GM23338 (cell line): ENCODE results near the gene ATF7IP2. TPM values are rescaled to one million over a fixed set of nuclear protein-coding genes. Genes with fewer than 3 reads are reported as not detected.

ENCODE experiments used
- ATAC-seq: fragments of 200-7000 bp; cut with Tn5 transposase; 3 replicates; pipeline ENCODE4 v1.9.1; 2020
- DNase-seq: peaks from one replicate; pipeline ENCODE4 v3.0.0-alpha.2; 2015; ENCODE audit warnings: low spot score
- H2AFZ ChIP-seq: fragments of 200-600 bp; sonication (generic); 2 replicates; pipeline ENCODE4 v1.8.0; 2016; ENCODE audit warnings: antibody characterized with exemption, mild to moderate bottlenecking, moderate library complexity
- H3F3A ChIP-seq: fragments of 200-600 bp; sonication (generic); replicated peaks from 2 replicates; pipeline ENCODE4 v1.8.0; 2017; ENCODE audit warnings: antibody characterized with exemption, mixed run types, low read depth
- H3K27ac ChIP-seq: fragments of 200-600 bp; sonication (generic); 2 replicates; pipeline ENCODE4 v1.6.1; 2016; ENCODE audit warnings: low read depth
- H3K27me3 ChIP-seq: fragments of 200-600 bp; sonication (generic); 2 replicates; pipeline ENCODE4 v1.8.0; 2016; ENCODE audit warnings: mild to moderate bottlenecking, mixed run types, moderate library complexity; ENCODE audit not compliant: insufficient read depth
- H3K36me3 ChIP-seq: fragments of 200-600 bp; sonication (generic); 2 replicates; pipeline ENCODE4 v1.8.0; 2016; ENCODE audit warnings: mild to moderate bottlenecking; ENCODE audit not compliant: insufficient read depth
- H3K4me1 ChIP-seq: fragments of 200-600 bp; sonication (generic); 2 replicates; pipeline ENCODE4 v1.8.0; 2016; ENCODE audit warnings: mild to moderate bottlenecking, moderate library complexity; ENCODE audit not compliant: insufficient read depth
- H3K4me2 ChIP-seq: fragments of 200-600 bp; sonication (generic); 2 replicates; pipeline ENCODE4 v1.7.1; 2017; ENCODE audit warnings: mixed run types
- H3K4me3 ChIP-seq: fragments of 200-600 bp; sonication (generic); 2 replicates; pipeline ENCODE4 v1.6.1; 2016; ENCODE audit warnings: mixed run types
- H3K79me2 ChIP-seq: fragments of 200-600 bp; sonication (generic); replicated peaks from 2 replicates; pipeline ENCODE4 v1.8.0; 2017; ENCODE audit warnings: mild to moderate bottlenecking; ENCODE audit not compliant: insufficient read depth
- H3K9me2 ChIP-seq: fragments of 200-600 bp; sonication (generic); 2 replicates; pipeline ENCODE4 v1.8.0; 2017; ENCODE audit not compliant: insufficient read depth
- H4K20me1 ChIP-seq: fragments of 200-600 bp; sonication (generic); replicated peaks from 2 replicates; pipeline ENCODE4 v1.8.0; 2017; ENCODE audit warnings: mild to moderate bottlenecking; ENCODE audit not compliant: insufficient read depth
- H3K27ac Mint-ChIP-seq: 2 replicates; pipeline ENCODE4 v1.8.0; 2020; ENCODE audit warnings: inconsistent platforms, mild to moderate bottlenecking, moderate library complexity, mixed read lengths
- H3K27me3 Mint-ChIP-seq: 3 replicates; pipeline ENCODE4 v1.8.0; 2022; ENCODE audit warnings: low read depth, mild to moderate bottlenecking, moderate library complexity, mixed read lengths, inconsistent platforms; ENCODE audit not compliant: insufficient read depth, poor library complexity
- H3K36me3 Mint-ChIP-seq: 3 replicates; pipeline ENCODE4 v1.8.0; 2021; ENCODE audit warnings: low read depth, mild to moderate bottlenecking, inconsistent platforms, moderate library complexity, mixed read lengths
- H3K4me1 Mint-ChIP-seq: 3 replicates; pipeline ENCODE4 v1.8.0; 2020; ENCODE audit warnings: mild to moderate bottlenecking, inconsistent platforms, mixed read lengths
- H3K4me3 Mint-ChIP-seq: 3 replicates; pipeline ENCODE4 v1.8.0; 2021; ENCODE audit warnings: moderate library complexity, mild to moderate bottlenecking, inconsistent platforms, mixed read lengths
- H3K9me3 Mint-ChIP-seq: 3 replicates; pipeline ENCODE4 v1.8.0; 2020; ENCODE audit warnings: moderate library complexity, mild to moderate bottlenecking, inconsistent platforms, mixed read lengths
- CREB1 ChIP-seq: fragments of 250-450 bp; sonication (Bioruptor Pico); IDR thresholded peaks from 2 replicates; pipeline ENCODE4 v1.5.0; 2020; ENCODE audit warnings: low read depth, mild to moderate bottlenecking, moderate library complexity
- EZH2 ChIP-seq: fragments of 200-600 bp; sonication (generic); IDR thresholded peaks from one replicate; pipeline ENCODE4 v1.8.0; 2017; ENCODE audit warnings: antibody characterized with exemption, mild to moderate bottlenecking, low read depth; ENCODE audit not compliant: unreplicated experiment
- EZH2phosphoT487 ChIP-seq: fragments of 200-600 bp; sonication (generic); IDR thresholded peaks from one replicate; pipeline ENCODE4 v1.8.1; 2018; ENCODE audit warnings: antibody characterized with exemption; ENCODE audit not compliant: unreplicated experiment
- JUNB ChIP-seq: IDR thresholded peaks from one replicate; pipeline ENCODE4 v1.6.1; 2016; ENCODE audit warnings: antibody characterized with exemption; ENCODE audit not compliant: unreplicated experiment
- POLR2AphosphoS5 ChIP-seq: IDR thresholded peaks from 2 replicates; pipeline ENCODE4 v1.6.1; 2016; ENCODE audit warnings: antibody characterized with exemption, low read depth
- ZNF114 ChIP-seq: fragments of 250-450 bp; sonication (Bioruptor Pico); IDR thresholded peaks from 2 replicates; pipeline ENCODE4 v1.5.0; 2020; ENCODE audit warnings: mild to moderate bottlenecking, moderate library complexity
- ZNF331 ChIP-seq: fragments of 250-450 bp; sonication (Bioruptor Pico); IDR thresholded peaks from 2 replicates; pipeline ENCODE4 v1.5.0; 2020; ENCODE audit warnings: low read depth, mild to moderate bottlenecking, moderate library complexity
- polyA plus RNA-seq: library from polyadenylated mRNA; unstranded; fragments of >200 nt; fragmentation: Nextera tagmentation; extraction: Ambion mirVana; gene quantifications from 2 replicates; pipeline ENCODE4 v1.2.1, GENCODE V29; 2016
- total RNA-seq: library from RNA; depleted of rRNA; stranded (reverse); fragments of >200 nt; shearing (Covaris generic); gene quantifications from 2 replicates; pipeline ENCODE4 v1.2.3, GENCODE V29; 2014
- TF ChIP-seq, protein P1 (sequence below): IDR thresholded peaks from one replicate; pipeline ENCODE4 v1.6.1; 2018; ENCODE audit warnings: antibody characterized with exemption; ENCODE audit not compliant: unreplicated experiment
- TF ChIP-seq, protein P2 (sequence below), 2 experiments: fragments of 200-600 bp in 1 of 2; sonication (generic) in 1 of 2; conservative IDR thresholded peaks; 2 replicates each; pipeline versions ENCODE4 v1.5.1 to v1.6.1; 2016 to 2017; ENCODE audit warnings: antibody characterized with exemption in 2 of 2, low read depth in 2 of 2, mild to moderate bottlenecking in 2 of 2, moderate library complexity in 1 of 2
- TF ChIP-seq, protein P3 (sequence below): fragments of 250-450 bp; sonication (Bioruptor Pico); IDR thresholded peaks from 2 replicates; pipeline ENCODE4 v1.5.0; 2020; ENCODE audit warnings: mild to moderate bottlenecking, moderate library complexity

ATF7IP2 gene
- total and polyA plus RNA-seq, 2 experiments from 2014 or later: 27.9 to 55.7 TPM

DNA sequence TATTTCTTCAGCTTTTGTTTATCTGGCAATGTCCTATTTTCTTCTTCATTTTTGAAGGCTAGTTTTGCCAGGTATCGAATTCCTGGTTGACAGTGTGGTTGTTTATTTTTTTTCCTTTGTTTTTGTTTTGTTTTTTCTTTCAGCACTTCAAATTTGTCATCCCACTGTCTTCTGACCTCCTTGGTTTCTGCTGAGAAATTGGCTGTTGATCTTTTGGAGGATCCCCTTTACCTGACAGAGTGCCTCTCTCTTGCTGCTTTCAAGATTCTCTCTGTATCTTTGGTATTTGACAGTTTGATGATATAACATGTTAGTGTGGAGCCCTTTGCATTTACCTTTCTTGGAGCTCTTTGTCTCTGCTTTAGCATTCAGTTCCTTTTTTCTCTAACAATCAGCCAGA is 9.6 kb upstream of the ATF7IP2 start:
- H3F3A ChIP-seq: no peaks in the 10 kb centered on the region
- no peak overlapping the region for H3K27ac Mint-ChIP-seq
- no peaks in the 10 kb centered on the region for H3K4me1 Mint-ChIP-seq
- H3K79me2 ChIP-seq: no peaks in the 10 kb centered on the region
- H2AFZ ChIP-seq: peak overlapping the region; percentile 95; the same call in 1 of the 2 replicates
- no peak overlapping the region for H3K4me3 Mint-ChIP-seq
- H3K4me3 ChIP-seq: no peak overlapping the region
- H3K36me3 ChIP-seq: no peaks in the 10 kb centered on the region
- H3K4me1 ChIP-seq: no peaks in the 10 kb centered on the region
- H3K27me3 Mint-ChIP-seq: peaks cover 7% of the 10 kb centered on the region
- H3K27ac ChIP-seq: no peak overlapping the region
- no peaks in the 10 kb centered on the region for H3K36me3 Mint-ChIP-seq
- H3K9me2 ChIP-seq: no peaks in the 10 kb centered on the region
- H3K4me2 ChIP-seq: no peak overlapping the region
- no peak for DNase-seq
- no peaks in the 10 kb centered on the region for H4K20me1 ChIP-seq
- no peak for TF ChIP-seq JUNB
- TF ChIP-seq, protein P1, sequence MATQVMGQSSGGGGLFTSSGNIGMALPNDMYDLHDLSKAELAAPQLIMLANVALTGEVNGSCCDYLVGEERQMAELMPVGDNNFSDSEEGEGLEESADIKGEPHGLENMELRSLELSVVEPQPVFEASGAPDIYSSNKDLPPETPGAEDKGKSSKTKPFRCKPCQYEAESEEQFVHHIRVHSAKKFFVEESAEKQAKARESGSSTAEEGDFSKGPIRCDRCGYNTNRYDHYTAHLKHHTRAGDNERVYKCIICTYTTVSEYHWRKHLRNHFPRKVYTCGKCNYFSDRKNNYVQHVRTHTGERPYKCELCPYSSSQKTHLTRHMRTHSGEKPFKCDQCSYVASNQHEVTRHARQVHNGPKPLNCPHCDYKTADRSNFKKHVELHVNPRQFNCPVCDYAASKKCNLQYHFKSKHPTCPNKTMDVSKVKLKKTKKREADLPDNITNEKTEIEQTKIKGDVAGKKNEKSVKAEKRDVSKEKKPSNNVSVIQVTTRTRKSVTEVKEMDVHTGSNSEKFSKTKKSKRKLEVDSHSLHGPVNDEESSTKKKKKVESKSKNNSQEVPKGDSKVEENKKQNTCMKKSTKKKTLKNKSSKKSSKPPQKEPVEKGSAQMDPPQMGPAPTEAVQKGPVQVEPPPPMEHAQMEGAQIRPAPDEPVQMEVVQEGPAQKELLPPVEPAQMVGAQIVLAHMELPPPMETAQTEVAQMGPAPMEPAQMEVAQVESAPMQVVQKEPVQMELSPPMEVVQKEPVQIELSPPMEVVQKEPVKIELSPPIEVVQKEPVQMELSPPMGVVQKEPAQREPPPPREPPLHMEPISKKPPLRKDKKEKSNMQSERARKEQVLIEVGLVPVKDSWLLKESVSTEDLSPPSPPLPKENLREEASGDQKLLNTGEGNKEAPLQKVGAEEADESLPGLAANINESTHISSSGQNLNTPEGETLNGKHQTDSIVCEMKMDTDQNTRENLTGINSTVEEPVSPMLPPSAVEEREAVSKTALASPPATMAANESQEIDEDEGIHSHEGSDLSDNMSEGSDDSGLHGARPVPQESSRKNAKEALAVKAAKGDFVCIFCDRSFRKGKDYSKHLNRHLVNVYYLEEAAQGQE: no peak
- no peak for TF ChIP-seq POLR2AphosphoS5
- TF ChIP-seq, protein P2, sequence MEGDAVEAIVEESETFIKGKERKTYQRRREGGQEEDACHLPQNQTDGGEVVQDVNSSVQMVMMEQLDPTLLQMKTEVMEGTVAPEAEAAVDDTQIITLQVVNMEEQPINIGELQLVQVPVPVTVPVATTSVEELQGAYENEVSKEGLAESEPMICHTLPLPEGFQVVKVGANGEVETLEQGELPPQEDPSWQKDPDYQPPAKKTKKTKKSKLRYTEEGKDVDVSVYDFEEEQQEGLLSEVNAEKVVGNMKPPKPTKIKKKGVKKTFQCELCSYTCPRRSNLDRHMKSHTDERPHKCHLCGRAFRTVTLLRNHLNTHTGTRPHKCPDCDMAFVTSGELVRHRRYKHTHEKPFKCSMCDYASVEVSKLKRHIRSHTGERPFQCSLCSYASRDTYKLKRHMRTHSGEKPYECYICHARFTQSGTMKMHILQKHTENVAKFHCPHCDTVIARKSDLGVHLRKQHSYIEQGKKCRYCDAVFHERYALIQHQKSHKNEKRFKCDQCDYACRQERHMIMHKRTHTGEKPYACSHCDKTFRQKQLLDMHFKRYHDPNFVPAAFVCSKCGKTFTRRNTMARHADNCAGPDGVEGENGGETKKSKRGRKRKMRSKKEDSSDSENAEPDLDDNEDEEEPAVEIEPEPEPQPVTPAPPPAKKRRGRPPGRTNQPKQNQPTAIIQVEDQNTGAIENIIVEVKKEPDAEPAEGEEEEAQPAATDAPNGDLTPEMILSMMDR (conservative IDR thresholded peaks at IDR 0.05; ENCODE audit: low read depth in 2 of 2): no peak
- no peak for TF ChIP-seq EZH2phosphoT487
- TF ChIP-seq ZNF114 (CRISPR knock-in tag): no peak
- no peak for TF ChIP-seq ZNF331 (CRISPR knock-in tag)
- TF ChIP-seq CREB1: no peak
- TF ChIP-seq EZH2: no peak
- TF ChIP-seq, protein P3, sequence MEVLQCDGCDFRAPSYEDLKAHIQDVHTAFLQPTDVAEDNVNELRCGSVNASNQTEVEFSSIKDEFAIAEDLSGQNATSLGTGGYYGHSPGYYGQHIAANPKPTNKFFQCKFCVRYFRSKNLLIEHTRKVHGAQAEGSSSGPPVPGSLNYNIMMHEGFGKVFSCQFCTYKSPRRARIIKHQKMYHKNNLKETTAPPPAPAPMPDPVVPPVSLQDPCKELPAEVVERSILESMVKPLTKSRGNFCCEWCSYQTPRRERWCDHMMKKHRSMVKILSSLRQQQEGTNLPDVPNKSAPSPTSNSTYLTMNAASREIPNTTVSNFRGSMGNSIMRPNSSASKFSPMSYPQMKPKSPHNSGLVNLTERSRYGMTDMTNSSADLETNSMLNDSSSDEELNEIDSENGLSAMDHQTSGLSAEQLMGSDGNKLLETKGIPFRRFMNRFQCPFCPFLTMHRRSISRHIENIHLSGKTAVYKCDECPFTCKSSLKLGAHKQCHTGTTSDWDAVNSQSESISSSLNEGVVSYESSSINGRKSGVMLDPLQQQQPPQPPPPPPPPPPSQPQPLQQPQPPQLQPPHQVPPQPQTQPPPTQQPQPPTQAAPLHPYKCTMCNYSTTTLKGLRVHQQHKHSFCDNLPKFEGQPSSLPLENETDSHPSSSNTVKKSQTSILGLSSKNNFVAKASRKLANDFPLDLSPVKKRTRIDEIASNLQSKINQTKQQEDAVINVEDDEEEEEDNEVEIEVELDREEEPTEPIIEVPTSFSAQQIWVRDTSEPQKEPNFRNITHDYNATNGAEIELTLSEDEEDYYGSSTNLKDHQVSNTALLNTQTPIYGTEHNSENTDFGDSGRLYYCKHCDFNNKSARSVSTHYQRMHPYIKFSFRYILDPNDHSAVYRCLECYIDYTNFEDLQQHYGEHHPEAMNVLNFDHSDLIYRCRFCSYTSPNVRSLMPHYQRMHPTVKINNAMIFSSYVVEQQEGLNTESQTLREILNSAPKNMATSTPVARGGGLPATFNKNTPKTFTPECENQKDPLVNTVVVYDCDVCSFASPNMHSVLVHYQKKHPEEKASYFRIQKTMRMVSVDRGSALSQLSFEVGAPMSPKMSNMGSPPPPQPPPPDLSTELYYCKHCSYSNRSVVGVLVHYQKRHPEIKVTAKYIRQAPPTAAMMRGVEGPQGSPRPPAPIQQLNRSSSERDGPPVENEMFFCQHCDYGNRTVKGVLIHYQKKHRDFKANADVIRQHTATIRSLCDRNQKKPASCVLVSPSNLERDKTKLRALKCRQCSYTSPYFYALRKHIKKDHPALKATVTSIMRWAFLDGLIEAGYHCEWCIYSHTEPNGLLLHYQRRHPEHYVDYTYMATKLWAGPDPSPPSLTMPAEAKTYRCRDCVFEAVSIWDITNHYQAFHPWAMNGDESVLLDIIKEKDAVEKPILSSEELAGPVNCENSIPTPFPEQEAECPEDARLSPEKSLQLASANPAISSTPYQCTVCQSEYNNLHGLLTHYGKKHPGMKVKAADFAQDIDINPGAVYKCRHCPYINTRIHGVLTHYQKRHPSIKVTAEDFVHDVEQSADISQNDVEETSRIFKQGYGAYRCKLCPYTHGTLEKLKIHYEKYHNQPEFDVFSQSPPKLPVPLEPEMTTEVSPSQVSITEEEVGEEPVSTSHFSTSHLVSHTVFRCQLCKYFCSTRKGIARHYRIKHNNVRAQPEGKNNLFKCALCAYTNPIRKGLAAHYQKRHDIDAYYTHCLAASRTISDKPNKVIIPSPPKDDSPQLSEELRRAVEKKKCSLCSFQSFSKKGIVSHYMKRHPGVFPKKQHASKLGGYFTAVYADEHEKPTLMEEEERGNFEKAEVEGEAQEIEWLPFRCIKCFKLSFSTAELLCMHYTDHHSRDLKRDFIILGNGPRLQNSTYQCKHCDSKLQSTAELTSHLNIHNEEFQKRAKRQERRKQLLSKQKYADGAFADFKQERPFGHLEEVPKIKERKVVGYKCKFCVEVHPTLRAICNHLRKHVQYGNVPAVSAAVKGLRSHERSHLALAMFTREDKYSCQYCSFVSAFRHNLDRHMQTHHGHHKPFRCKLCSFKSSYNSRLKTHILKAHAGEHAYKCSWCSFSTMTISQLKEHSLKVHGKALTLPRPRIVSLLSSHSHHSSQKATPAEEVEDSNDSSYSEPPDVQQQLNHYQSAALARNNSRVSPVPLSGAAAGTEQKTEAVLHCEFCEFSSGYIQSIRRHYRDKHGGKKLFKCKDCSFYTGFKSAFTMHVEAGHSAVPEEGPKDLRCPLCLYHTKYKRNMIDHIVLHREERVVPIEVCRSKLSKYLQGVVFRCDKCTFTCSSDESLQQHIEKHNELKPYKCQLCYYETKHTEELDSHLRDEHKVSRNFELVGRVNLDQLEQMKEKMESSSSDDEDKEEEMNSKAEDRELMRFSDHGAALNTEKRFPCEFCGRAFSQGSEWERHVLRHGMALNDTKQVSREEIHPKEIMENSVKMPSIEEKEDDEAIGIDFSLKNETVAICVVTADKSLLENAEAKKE (CRISPR knock-in tag): no peak
- no peaks in the 10 kb centered on the region for H3K27me3 ChIP-seq
- no peak for ATAC-seq
- peaks cover 8% of the 10 kb centered on the region; the same call in 2 of the 3 replicates for H3K9me3 Mint-ChIP-seq
